K562 (cell line): ENCODE results near the gene IQCM. TPM values are rescaled to one million over a fixed set of nuclear protein-coding genes. Genes with fewer than 3 reads are reported as not detected.

Experiments
- ATAC-seq: fragments of 200-7000 bp; cut with Tn5 transposase; 3 replicates; pipeline ENCODE4 v1.9.1; 2020; ENCODE audit warnings: moderate library complexity
- BruUV-seq: library from RNA; stranded (reverse); fragments of 400-500 nt; replicated peaks from 2 replicates; lab custom pipeline; 2021; lab: Mats Ljungman, UMichigan
- CTCF ChIA-PET: fragments of 300-600 bp; formaldehyde crosslinking; extraction: SDS; loops from one replicate; lab custom pipeline; 2021; ENCODE audit warnings: low intra/inter-chr PET ratio; lab: Yijun Ruan, JAX
- POLR2A ChIA-PET: fragments of 300-600, 350-650 bp; sonication (Branson Sonifier 250); formaldehyde crosslinking; extraction: SDS; loops from one replicate; lab custom pipeline; 2021; ENCODE audit warnings: antibody characterized with exemption, inconsistent platforms; lab: Yijun Ruan, JAX
- DNase-seq, 4 experiments: peaks; one replicate each; pipeline versions ENCODE4 v3.0.0 to v3.0.0-alpha.2; 2011 to 2018; ENCODE audit warnings: low spot score in 3 of 4, mixed read lengths in 3 of 4; ENCODE audit errors: extremely low read depth in 1 of 4
- FAIRE-seq: peaks from 2 replicates; lab custom pipeline; 2011; peaks lifted over from hg19 to GRCh38; lab: Jason Lieb, UNC
- H2AFZ ChIP-seq: 2 replicates; pipeline ENCODE4 v1.6.0; 2011; ENCODE audit warnings: low read depth, low read length, control low read depth, inconsistent platforms
- H3K27ac ChIP-seq: fragments of 200-600 bp; 3 replicates; pipeline ENCODE4 v1.8.0; 2011; ENCODE audit warnings: low read depth, mild to moderate bottlenecking, control low read depth, inconsistent platforms, low read length, moderate library complexity, mixed read lengths; ENCODE audit errors: extremely low read depth
- H3K27me3 ChIP-seq, 2 experiments: fragments of 300-600 bp in 1 of 2; 2 replicates in 1 of 2; 3 replicates in 1 of 2; pipeline versions ENCODE4 v1.6.0 to v1.8.0; 2011; ENCODE audit warnings: inconsistent platforms in 2 of 2, low read length in 2 of 2, mild to moderate bottlenecking in 1 of 2, mixed read lengths in 1 of 2, moderate library complexity in 1 of 2; ENCODE audit not compliant: control insufficient read depth in 2 of 2, insufficient read depth in 2 of 2
- H3K36me3 ChIP-seq: fragments of 300-600 bp; 3 replicates; pipeline ENCODE4 v1.8.0; 2011; ENCODE audit warnings: mild to moderate bottlenecking, low read length, inconsistent platforms; ENCODE audit not compliant: control insufficient read depth, insufficient read depth
- H3K4me1 ChIP-seq, 2 experiments: fragments of 200-600 bp in 1 of 2; replicated peaks in 1 of 2; 2 replicates in 1 of 2; 3 replicates in 1 of 2; pipeline versions ENCODE4 v1.5.1 to v1.8.0; 2011; ENCODE audit warnings: inconsistent platforms in 2 of 2, low read length in 2 of 2, mild to moderate bottlenecking in 1 of 2, mixed read lengths in 1 of 2, moderate library complexity in 1 of 2; ENCODE audit not compliant: control insufficient read depth in 2 of 2, insufficient read depth in 2 of 2
- H3K4me2 ChIP-seq: 2 replicates; pipeline ENCODE4 v1.6.1; 2011; ENCODE audit warnings: low read length, control low read depth, inconsistent platforms, mixed read lengths; ENCODE audit not compliant: insufficient read depth
- H3K4me3 ChIP-seq: fragments of 200-600 bp; sonication (generic), shearing (Covaris generic); 2 replicates; pipeline ENCODE4 v1.5.1; 2016; ENCODE audit warnings: control low read depth, inconsistent platforms
- H3K79me2 ChIP-seq: fragments of 200-600 bp; 3 replicates; pipeline ENCODE4 v1.8.0; 2011; ENCODE audit warnings: low read length, inconsistent platforms; ENCODE audit not compliant: control insufficient read depth, insufficient read depth
- H3K9ac ChIP-seq, 2 experiments: 2 replicates each; pipeline versions ENCODE4 v1.6.0 to v1.6.1; 2011; ENCODE audit warnings: low read depth in 2 of 2, low read length in 2 of 2, control low read depth in 1 of 2, inconsistent platforms in 1 of 2, mild to moderate bottlenecking in 1 of 2, mixed read lengths in 1 of 2; ENCODE audit not compliant: insufficient read depth in 1 of 2
- H3K9me1 ChIP-seq: one replicate; pipeline ENCODE4 v1.6.0; 2011; ENCODE audit warnings: inconsistent platforms, mild to moderate bottlenecking, low read length, moderate library complexity; ENCODE audit not compliant: control insufficient read depth, insufficient read depth
- H3K9me3 ChIP-seq: replicated peaks from 2 replicates; pipeline ENCODE4 v1.5.1; 2011; ENCODE audit warnings: low read depth, low read length, inconsistent platforms; ENCODE audit not compliant: control insufficient read depth, insufficient read depth
- H4K20me1 ChIP-seq: replicated peaks from 2 replicates; pipeline ENCODE4 v1.6.1; 2011; ENCODE audit warnings: low read length, inconsistent platforms, mixed read lengths; ENCODE audit not compliant: control insufficient read depth, insufficient read depth
- HLTF ChIP-seq: fragments of 450-650 bp; IDR thresholded peaks from 2 replicates; pipeline ENCODE4 v1.6.1; 2016
- HNRNPUL1 ChIP-seq: fragments of 200-400 bp; formaldehyde crosslinking; IDR thresholded peaks from 2 replicates; pipeline ENCODE4 v1.6.1; 2017; ENCODE audit warnings: low read length
- JUND ChIP-seq, 2 experiments: IDR thresholded peaks; 2 replicates in 1 of 2; 3 replicates in 1 of 2; pipeline ENCODE4 v1.6.1; 2011; ENCODE audit warnings: borderline replicate concordance in 2 of 2, low read depth in 2 of 2, low read length in 2 of 2, improper control_type of control experiment in 1 of 2, missing biosample characterization in 1 of 2, missing genetic modification characterization in 1 of 2, missing genetic modification reagents in 1 of 2
- MCM7 ChIP-seq, 2 experiments: fragments of 450-650 bp; IDR thresholded peaks; 2 replicates each; pipeline ENCODE4 v1.6.1; 2016 to 2018
- MTA2 ChIP-seq: fragments of 450-650 bp; IDR thresholded peaks from 2 replicates; pipeline ENCODE4 v1.6.1; 2016; ENCODE audit warnings: low read depth
- NBN ChIP-seq: fragments of 450-650 bp; IDR thresholded peaks from 2 replicates; pipeline ENCODE4 v1.6.1; 2016; ENCODE audit warnings: low read depth, mild to moderate bottlenecking
- NFXL1 ChIP-seq: fragments of 450-650 bp; formaldehyde crosslinking; IDR thresholded peaks from 2 replicates; pipeline ENCODE4 v1.4.0; 2021; ENCODE audit warnings: mild to moderate bottlenecking
- NR2F6 ChIP-seq: fragments of 450-650 bp; formaldehyde crosslinking; IDR thresholded peaks from 2 replicates; pipeline ENCODE4 v1.4.0; 2020; ENCODE audit warnings: mild to moderate bottlenecking
- STAG1 ChIP-seq: sonication (generic); formaldehyde crosslinking; IDR thresholded peaks from 2 replicates; pipeline ENCODE4 v1.5.0; 2020; ENCODE audit warnings: missing genetic modification reagents, borderline replicate concordance
- ZC3H4 ChIP-seq: sonication (generic); formaldehyde crosslinking; IDR thresholded peaks from 2 replicates; pipeline ENCODE4 v1.9.0; 2021; ENCODE audit warnings: missing genetic modification reagents, borderline replicate concordance
- ZNF263 ChIP-seq: sonication (generic); formaldehyde crosslinking; IDR thresholded peaks from 2 replicates; pipeline ENCODE4 v1.8.0; 2022; ENCODE audit warnings: mild to moderate bottlenecking, missing genetic modification reagents, borderline replicate concordance
- WGBS: fragments of 100-300 bp; shearing (Covaris generic); methylation state at CpG from one replicate; pipeline ENCODE4 v1.1.6; 2016; ENCODE audit warnings: low coverage, mixed read lengths; ENCODE audit not compliant: insufficient coverage; ENCODE audit errors: missing lambda C conversion rate; 5-methylcytosine and 5-hydroxymethylcytosine counted together
- in situ Hi-C: fragments of 300-500 bp; cut with MboI; formaldehyde crosslinking; loops from 4 replicates; pipeline ENCODE4 v1.15.0; 2018; ENCODE audit warnings: inconsistent platforms, mixed read lengths
- intact Hi-C: fragments of 100-400 bp; cut with micrococcal nuclease; formaldehyde crosslinking; loops from 2 replicates; pipeline ENCODE4 v1.14.2; 2022
- polyA plus RNA-seq, 8 experiments: library from polyadenylated mRNA; depleted of rRNA in 4 of 8; stranded (reverse) in 5 of 8; unstranded in 3 of 8; fragments of >200 nt; fragmentation: Nextera tagmentation in 2 of 8; fragmentation: Illumina TruSeq in 1 of 8; extraction: Ambion mirVana in 2 of 8; extraction: Trizol in 1 of 8; gene quantifications; 2 replicates each; pipeline versions ENCODE4 v1.2.1 to v1.2.3, GENCODE V29; 2011 to 2014; ENCODE audit warnings: inconsistent platforms in 1 of 8, missing spikeins in 1 of 8
- total RNA-seq, 7 experiments: library from RNA; depleted of rRNA in 6 of 7; stranded (reverse); fragments of >200 nt in 6 of 7; fragmentation: Illumina TruSeq in 2 of 7; extraction: Trizol in 2 of 7; gene quantifications; 2 replicates each; pipeline versions ENCODE4 v1.2.1 to v1.2.3, GENCODE V29; 2011 to 2021; ENCODE audit warnings: low replicate concordance in 1 of 7
- TF ChIP-seq, protein P1 (sequence below): sonication (generic); formaldehyde crosslinking; IDR thresholded peaks from 2 replicates; pipeline ENCODE4 v1.9.0; 2022; ENCODE audit warnings: mild to moderate bottlenecking, missing genetic modification reagents
- TF ChIP-seq, protein P2 (sequence below), 2 experiments: fragments of 450-650 bp in 1 of 2; IDR thresholded peaks; 2 replicates each; pipeline ENCODE4 v1.6.1; 2011 to 2017; ENCODE audit warnings: low read depth in 2 of 2, antibody characterized with exemption in 1 of 2, borderline replicate concordance in 1 of 2, low read length in 1 of 2, mild to moderate bottlenecking in 1 of 2, mixed read lengths in 1 of 2; ENCODE audit not compliant: control insufficient read depth in 1 of 2

IQCM gene
- total and polyA plus RNA-seq, 9 of the 15 experiments (the other 6 are each of a cell fraction or from before 2014, with no cell fraction given): not detected

DNA sequence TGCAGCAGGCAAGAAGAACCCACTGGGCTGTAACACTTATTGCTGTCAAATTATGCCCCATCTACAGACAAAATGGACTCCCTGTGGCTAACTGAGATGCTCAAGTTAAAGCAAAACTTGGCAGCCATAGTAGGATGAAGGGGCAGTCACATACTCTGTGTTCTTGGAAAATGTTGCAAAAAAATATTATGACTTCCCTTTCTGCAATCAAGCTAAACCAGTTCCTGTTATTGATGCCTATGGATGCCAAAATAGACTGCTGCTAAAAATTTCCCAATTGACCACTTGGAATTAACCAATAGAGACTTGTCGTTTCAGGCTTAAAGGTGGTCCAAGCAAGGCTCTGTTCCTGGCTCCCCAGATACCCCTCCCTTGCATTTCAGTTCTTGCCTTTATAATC is 49.5 kb downstream of the IQCM start (continued):
- TF ChIP-seq HLTF: no peak
- TF ChIP-seq NFXL1 (CRISPR knock-in tag): no peak
- no peak for TF ChIP-seq ZC3H4 (CRISPR knock-in tag)
- TF ChIP-seq NBN: no peak
- TF ChIP-seq, protein P1, sequence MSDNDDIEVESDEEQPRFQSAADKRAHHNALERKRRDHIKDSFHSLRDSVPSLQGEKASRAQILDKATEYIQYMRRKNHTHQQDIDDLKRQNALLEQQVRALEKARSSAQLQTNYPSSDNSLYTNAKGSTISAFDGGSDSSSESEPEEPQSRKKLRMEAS (CRISPR knock-in tag): no peak
- TF ChIP-seq STAG1: no peak
- TF ChIP-seq NR2F6 (CRISPR knock-in tag): no peak

DNA sequence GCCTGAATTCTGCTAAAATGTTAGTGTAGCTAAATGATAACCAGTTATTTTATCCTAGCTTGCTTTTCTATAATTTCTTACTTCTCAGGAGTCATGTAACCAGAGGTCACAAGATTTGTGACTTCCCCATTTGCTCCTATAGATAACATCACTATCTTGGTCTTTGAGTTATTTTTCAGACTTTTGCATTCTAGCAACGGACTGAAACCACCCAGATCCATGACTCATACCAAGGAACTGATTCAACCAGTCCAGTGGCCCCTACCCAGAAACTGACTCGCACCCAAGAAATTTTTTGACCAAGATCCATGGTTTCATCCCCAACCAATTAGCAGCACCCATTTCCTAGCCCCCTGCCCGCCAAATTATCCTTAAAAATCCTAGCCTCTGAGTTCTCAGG is 50.0 kb downstream of the IQCM start:
- CTCF ChIA-PET: no interaction called here
- no peak for FAIRE-seq
- POLR2A ChIA-PET: no interaction called here

More for the DNA sequence above, 50.0 kb downstream of the IQCM start:
- Histone ChIP-seq H3K36me3 (no peaks in the 10 kb centered on the region), H3K27ac (no peak overlapping the region), H3K27me3 (no peaks in the 10 kb centered on the region), H3K4me1 (no peaks in the 10 kb centered on the region), H3K4me3 (no peak overlapping the region), H3K9ac (no peak overlapping the region), H3K4me2 (no peak overlapping the region), H3K79me2 (no peaks in the 10 kb centered on the region), H3K9me3 (no peaks in the 10 kb centered on the region), H2AFZ (no peak overlapping the region), H4K20me1 (no peaks in the 10 kb centered on the region), H3K9me1 (no peaks in the 10 kb centered on the region)
- intact Hi-C loops (no loop called here), in situ Hi-C loops (no loop called here)
- TF ChIP-seq JUND (IDR thresholded peaks at IDR 0.05; ENCODE audit: borderline replicate concordance, low read depth, low read length): no peak
- TF ChIP-seq JUND (tag; IDR thresholded peaks at IDR 0.05; ENCODE audit: borderline replicate concordance, low read depth, low read length): no peak
- no peak for TF ChIP-seq HNRNPUL1
- TF ChIP-seq, protein P2, sequence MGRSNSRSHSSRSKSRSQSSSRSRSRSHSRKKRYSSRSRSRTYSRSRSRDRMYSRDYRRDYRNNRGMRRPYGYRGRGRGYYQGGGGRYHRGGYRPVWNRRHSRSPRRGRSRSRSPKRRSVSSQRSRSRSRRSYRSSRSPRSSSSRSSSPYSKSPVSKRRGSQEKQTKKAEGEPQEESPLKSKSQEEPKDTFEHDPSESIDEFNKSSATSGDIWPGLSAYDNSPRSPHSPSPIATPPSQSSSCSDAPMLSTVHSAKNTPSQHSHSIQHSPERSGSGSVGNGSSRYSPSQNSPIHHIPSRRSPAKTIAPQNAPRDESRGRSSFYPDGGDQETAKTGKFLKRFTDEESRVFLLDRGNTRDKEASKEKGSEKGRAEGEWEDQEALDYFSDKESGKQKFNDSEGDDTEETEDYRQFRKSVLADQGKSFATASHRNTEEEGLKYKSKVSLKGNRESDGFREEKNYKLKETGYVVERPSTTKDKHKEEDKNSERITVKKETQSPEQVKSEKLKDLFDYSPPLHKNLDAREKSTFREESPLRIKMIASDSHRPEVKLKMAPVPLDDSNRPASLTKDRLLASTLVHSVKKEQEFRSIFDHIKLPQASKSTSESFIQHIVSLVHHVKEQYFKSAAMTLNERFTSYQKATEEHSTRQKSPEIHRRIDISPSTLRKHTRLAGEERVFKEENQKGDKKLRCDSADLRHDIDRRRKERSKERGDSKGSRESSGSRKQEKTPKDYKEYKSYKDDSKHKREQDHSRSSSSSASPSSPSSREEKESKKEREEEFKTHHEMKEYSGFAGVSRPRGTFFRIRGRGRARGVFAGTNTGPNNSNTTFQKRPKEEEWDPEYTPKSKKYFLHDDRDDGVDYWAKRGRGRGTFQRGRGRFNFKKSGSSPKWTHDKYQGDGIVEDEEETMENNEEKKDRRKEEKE (IDR thresholded peaks at IDR 0.05; ENCODE audit: borderline replicate concordance in 1 of 2, control insufficient read depth in 1 of 2, low read depth in 2 of 2, low read length in 1 of 2): no peak
- no peak for TF ChIP-seq ZNF263 (CRISPR knock-in tag)
- TF ChIP-seq MTA2: no peak
- TF ChIP-seq MCM7 (IDR thresholded peaks at IDR 0.05): no peak
- 5% methylated on average over 3 of the region's 3 CpGs for WGBS
- no TSS peak for BruUV-seq
- DNase-seq: no peak
- ATAC-seq: no peak
